ENCODE results near the gene ACP2.
A peak's percentile ranks its signal among the peaks of the same experiment; 100 is the strongest.

ACP2 gene

DNA sequence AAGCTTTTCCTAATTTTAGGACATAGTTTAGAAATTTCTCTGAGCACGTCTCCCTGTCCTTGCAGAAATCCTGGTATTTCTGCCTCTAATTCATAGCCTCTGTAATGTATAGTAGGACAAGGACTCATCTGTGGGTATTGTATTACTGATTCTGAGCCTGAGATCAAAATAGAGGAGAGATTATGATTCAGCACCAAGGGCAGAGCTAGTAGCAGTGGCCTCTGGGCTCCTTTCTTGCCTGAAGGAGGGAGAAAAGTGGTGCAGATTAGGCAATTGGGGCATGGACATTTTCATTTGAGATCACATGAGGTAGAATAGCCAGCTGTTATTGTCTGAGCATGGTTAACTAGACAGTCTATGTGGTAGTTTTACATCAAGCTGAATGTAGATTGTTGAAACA is 24.1 kb upstream of the ACP2 start:
- no peak for DNase-seq (ENCODE audit: low read depth in 1 of 2, low spot score in 1 of 2)
- H3K4me3 ChIP-seq (replicated peaks; ENCODE audit: insufficient read depth, low read length): no peak overlapping the region
- no peak overlapping the region for H3K27ac ChIP-seq (replicated peaks)
- no peaks in the 10 kb centered on the region for H3K27me3 ChIP-seq (ENCODE audit: insufficient read depth, poor library complexity, severe bottlenecking)
- TF ChIP-seq, protein P1, sequence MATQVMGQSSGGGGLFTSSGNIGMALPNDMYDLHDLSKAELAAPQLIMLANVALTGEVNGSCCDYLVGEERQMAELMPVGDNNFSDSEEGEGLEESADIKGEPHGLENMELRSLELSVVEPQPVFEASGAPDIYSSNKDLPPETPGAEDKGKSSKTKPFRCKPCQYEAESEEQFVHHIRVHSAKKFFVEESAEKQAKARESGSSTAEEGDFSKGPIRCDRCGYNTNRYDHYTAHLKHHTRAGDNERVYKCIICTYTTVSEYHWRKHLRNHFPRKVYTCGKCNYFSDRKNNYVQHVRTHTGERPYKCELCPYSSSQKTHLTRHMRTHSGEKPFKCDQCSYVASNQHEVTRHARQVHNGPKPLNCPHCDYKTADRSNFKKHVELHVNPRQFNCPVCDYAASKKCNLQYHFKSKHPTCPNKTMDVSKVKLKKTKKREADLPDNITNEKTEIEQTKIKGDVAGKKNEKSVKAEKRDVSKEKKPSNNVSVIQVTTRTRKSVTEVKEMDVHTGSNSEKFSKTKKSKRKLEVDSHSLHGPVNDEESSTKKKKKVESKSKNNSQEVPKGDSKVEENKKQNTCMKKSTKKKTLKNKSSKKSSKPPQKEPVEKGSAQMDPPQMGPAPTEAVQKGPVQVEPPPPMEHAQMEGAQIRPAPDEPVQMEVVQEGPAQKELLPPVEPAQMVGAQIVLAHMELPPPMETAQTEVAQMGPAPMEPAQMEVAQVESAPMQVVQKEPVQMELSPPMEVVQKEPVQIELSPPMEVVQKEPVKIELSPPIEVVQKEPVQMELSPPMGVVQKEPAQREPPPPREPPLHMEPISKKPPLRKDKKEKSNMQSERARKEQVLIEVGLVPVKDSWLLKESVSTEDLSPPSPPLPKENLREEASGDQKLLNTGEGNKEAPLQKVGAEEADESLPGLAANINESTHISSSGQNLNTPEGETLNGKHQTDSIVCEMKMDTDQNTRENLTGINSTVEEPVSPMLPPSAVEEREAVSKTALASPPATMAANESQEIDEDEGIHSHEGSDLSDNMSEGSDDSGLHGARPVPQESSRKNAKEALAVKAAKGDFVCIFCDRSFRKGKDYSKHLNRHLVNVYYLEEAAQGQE (IDR thresholded peaks at IDR 0.05; ENCODE audit: insufficient replicate concordance, low read depth): peak; percentile 92
- TF ChIP-seq GABPA (IDR thresholded peaks at IDR 0.05; ENCODE audit: low read depth): no peak

DNA sequence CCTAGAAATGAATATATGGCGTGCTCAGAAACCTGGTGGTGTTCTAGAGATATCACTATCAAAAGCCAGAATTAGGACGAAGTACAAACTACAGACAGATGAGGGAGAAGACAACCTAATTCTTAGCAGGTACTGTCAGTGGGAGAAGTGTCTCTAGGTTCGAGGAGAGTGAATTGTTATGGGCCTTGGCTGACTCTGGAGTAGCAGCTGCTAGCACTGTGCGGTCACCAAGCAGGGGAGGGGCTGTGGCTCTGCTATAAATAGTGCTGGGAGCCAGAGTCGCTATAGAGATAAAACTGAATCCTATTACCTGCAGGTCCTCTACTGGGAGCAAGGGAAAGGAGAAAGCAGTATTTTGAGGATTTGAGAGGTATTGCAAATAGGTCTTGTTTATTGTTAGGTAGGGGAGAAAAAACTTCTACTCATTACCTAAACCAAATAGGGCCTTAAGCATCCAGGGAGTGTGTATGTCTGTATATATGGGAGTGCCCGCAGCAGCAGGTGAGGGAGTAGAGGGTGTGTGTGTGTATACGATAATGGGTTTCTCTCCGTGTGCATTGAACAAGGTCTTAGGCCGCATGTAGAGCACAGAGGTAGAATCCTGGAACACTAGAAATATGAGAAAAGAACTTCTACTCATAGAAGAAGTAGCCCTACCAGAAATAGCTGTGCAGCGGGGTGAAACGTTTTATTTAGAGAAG is 23.5 kb upstream of the ACP2 start:
- DNase-seq (ENCODE audit: low read depth in 1 of 2, low spot score in 1 of 2): peak in 1 of 2 experiments; percentile 29
- no peak overlapping the region for H3K4me3 ChIP-seq (replicated peaks; ENCODE audit: insufficient read depth, low read length)
- TF ChIP-seq, protein P2, sequence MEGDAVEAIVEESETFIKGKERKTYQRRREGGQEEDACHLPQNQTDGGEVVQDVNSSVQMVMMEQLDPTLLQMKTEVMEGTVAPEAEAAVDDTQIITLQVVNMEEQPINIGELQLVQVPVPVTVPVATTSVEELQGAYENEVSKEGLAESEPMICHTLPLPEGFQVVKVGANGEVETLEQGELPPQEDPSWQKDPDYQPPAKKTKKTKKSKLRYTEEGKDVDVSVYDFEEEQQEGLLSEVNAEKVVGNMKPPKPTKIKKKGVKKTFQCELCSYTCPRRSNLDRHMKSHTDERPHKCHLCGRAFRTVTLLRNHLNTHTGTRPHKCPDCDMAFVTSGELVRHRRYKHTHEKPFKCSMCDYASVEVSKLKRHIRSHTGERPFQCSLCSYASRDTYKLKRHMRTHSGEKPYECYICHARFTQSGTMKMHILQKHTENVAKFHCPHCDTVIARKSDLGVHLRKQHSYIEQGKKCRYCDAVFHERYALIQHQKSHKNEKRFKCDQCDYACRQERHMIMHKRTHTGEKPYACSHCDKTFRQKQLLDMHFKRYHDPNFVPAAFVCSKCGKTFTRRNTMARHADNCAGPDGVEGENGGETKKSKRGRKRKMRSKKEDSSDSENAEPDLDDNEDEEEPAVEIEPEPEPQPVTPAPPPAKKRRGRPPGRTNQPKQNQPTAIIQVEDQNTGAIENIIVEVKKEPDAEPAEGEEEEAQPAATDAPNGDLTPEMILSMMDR (IDR thresholded peaks at IDR 0.05; ENCODE audit: insufficient read depth, low read length): no peak
- TF ChIP-seq, protein P1 (IDR thresholded peaks at IDR 0.05; ENCODE audit: insufficient replicate concordance, low read depth): no peak
- no peak for TF ChIP-seq GABPA (IDR thresholded peaks at IDR 0.05; ENCODE audit: low read depth)
- no peak for TF ChIP-seq SPI1 (IDR thresholded peaks at IDR 0.05; ENCODE audit: borderline replicate concordance, low read depth)
- TF ChIP-seq POLR2AphosphoS5 (IDR thresholded peaks at IDR 0.05; ENCODE audit: low read depth): no peak
- H3K27ac ChIP-seq (replicated peaks): no peak overlapping the region
- H3K27me3 ChIP-seq (ENCODE audit: insufficient read depth, poor library complexity, severe bottlenecking): no peaks in the 10 kb centered on the region

DNA sequence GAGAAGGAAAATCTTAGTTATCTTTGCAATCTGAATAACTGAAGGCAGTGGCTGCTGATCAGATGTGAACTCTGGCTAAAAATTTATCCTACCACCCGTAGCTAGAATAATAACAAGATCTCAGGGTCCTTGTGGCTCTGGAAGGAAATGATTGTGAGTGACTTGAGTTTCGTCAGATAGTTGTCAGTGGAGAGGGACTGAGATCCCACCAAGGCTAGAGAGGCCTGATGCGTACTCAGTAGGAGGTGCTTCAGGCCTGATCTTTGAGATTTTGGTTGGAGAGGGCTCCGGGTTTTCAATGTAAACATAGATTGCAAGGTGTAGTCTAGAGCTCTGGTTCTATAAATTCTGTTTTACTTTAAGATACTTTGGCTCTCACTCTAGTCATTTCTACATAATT is 22.7 kb upstream of the ACP2 start:
- Histone ChIP-seq H3K27me3 (ENCODE audit: insufficient read depth, poor library complexity, severe bottlenecking) (no peaks in the 10 kb centered on the region), H3K4me3 (replicated peaks; ENCODE audit: insufficient read depth, low read length) (peak overlapping the region; percentile 87; the same call in 1 of the 2 replicates), H3K27ac (replicated peaks) (peak overlapping the region; percentile 37)
- DNase-seq (ENCODE audit: low read depth in 1 of 2, low spot score in 1 of 2): no peak
- TF ChIP-seq SPI1 (IDR thresholded peaks at IDR 0.05; ENCODE audit: borderline replicate concordance, low read depth) (no peak), POLR2AphosphoS5 (IDR thresholded peaks at IDR 0.05; ENCODE audit: low read depth) (no peak)

DNA sequence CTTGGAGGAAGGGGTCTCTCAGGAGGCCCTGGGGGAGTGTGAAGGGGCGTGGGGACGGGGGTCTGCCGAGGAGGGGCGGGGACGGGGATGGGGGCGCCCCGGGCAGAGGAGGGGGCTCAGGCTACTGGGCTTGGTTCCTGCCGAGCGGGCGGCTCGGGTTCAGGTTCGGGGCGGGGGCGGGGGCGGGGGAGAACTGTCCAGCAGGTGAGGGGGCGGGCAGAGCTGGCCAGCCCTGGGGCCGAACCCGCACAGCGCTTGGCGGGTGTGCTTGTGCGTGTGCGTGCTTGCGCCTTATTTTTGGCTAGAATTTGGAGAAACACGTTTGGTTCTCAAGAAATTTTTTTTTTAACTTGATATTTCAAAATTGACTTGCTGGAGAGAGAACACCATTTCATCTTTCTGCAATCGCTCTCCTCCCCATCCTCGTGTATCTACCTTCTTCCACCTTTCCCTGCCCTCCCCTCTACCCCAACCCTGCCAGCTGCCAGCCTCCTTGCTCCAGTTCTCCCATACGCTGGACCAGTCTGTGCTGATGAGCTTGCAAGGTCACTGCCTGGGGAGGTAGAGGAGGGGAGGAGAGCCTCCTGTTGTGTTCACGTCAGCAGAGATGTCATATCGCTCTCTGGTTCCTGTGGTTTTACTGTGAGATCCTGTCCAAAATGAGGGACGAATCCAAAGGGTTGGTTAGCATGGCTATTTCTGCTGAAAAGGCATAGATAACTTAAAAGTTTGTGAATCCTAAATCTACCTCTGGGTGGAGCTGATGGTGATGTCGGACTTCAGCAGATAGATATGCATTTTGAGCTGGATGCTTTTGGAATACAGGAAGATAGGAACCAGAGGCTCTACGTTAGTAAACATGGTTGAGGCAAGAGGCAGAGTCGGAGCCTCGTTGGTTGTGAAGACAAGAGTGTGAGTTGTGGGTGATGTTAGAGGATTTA is 22.0 kb upstream of the ACP2 start:
- H3K27me3 ChIP-seq (ENCODE audit: insufficient read depth, poor library complexity, severe bottlenecking): no peaks in the 10 kb centered on the region
- H3K4me3 ChIP-seq (replicated peaks; ENCODE audit: insufficient read depth, low read length): peak overlapping the region; percentile 87
- peak in 1 of 2 experiments; percentile 49 for DNase-seq (ENCODE audit: low read depth in 1 of 2, low spot score in 1 of 2)
- peak overlapping the region; percentile 97 for H3K27ac ChIP-seq (replicated peaks)
- no peak for TF ChIP-seq POLR2AphosphoS5 (IDR thresholded peaks at IDR 0.05; ENCODE audit: low read depth)
- TF ChIP-seq, protein P1 (IDR thresholded peaks at IDR 0.05; ENCODE audit: insufficient replicate concordance, low read depth): peak; percentile 70
